T-helper 2 cell treated with Interferon-gamma antibody and Interleukin-4, amounts not matched to agents 5 μg/mL and 100 μg/mL, for 36 hours (primary cell): ENCODE results near the gene TRRAP.

Source experiments
- DNase-seq: peaks from one replicate; pipeline ENCODE4 v3.0.0; 2021; ENCODE audit warnings: low spot score
- H3K27ac Mint-ChIP-seq: one replicate; pipeline ENCODE4 v1.8.0; 2021; ENCODE audit warnings: mild to moderate bottlenecking, mixed read lengths
- H3K27me3 Mint-ChIP-seq: one replicate; pipeline ENCODE4 v1.8.0; 2021; ENCODE audit warnings: low read depth, mixed read lengths
- H3K36me3 Mint-ChIP-seq: one replicate; pipeline ENCODE4 v1.8.0; 2021; ENCODE audit warnings: low read depth, mixed read lengths
- H3K4me1 Mint-ChIP-seq: one replicate; pipeline ENCODE4 v1.8.0; 2021; ENCODE audit warnings: low read depth, mixed read lengths
- H3K4me3 Mint-ChIP-seq: one replicate; pipeline ENCODE4 v1.8.0; 2022; ENCODE audit warnings: mild to moderate bottlenecking, moderate library complexity, mixed read lengths
- H3K9me3 Mint-ChIP-seq: one replicate; pipeline ENCODE4 v1.8.0; 2021; ENCODE audit warnings: mixed read lengths

The TRRAP gene

DNA sequence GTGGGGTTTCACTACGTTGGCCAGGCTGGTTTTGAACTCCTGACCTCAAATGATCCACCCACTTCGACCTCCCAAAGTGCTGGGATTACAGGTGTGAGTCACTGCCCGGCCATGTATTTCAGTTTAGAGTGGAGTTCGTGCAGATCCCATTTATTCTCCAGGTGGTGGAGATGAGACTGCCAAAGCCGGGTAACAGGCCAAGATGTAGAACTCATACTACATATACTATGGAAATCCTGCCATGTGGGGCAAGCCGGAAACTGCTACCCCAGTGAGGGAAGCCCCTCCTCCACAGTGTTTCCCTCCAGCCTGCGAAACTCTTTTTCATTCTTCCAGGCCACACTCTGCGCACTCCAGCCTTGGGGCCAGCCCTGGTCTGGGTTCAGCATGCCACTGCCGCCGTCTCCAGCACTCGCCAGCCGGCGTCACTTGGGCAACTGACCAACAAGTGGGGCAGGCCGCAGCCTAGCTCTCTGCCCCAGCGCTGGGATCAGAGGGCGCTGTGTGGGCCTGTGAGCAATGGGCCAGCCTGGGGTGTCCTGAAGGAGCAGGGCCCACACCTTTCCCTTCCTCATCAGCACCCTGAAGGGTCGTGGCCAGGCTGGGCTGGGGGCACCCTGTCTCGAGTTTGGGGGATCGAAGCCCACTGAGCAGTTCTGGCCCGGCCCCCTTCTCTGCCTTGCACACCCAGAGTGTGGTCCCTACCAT is 122.0 kb downstream of the TRRAP start:
- H3K27me3 Mint-ChIP-seq = no peaks in the 10 kb centered on the region
- no peak overlapping the region for H3K27ac Mint-ChIP-seq
- H3K4me1 Mint-ChIP-seq = peaks cover 4% of the 10 kb centered on the region
- no peak for DNase-seq
- no peaks in the 10 kb centered on the region for H3K9me3 Mint-ChIP-seq
- no peak overlapping the region for H3K4me3 Mint-ChIP-seq
- peaks cover 52% of the 10 kb centered on the region for H3K36me3 Mint-ChIP-seq

DNA sequence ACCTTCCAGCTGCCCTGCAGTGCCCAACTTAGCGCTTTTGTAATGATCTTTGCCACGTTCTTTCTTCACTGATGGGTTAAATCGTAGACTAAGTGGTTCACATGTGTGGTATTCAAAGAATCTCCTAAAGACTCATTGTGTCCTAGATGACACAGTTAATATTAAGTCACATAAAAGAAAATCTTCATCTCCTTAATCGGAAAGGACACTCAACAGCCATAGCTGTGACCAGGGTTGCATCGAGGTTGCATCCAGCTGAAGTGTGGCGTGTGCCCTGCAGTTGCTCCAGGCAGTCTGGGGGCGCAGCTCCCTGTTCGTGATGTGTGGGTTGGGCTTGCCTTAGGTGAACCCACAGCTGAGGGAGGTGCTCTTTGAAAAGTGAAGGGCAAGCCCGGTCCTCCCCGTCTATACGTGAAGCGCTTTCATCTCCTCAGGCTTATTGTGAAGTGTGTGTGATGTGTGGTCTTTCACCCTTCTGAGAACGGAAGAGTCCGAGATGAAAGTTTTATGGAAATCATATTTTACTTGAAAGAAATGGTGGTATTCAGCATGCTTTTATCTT is 122.7 kb downstream of the TRRAP start:
- Mint-ChIP-seq H3K4me1 (peaks cover 3% of the 10 kb centered on the region), H3K9me3 (no peaks in the 10 kb centered on the region), H3K4me3 (no peak overlapping the region), H3K27me3 (no peaks in the 10 kb centered on the region), H3K27ac (no peak overlapping the region), H3K36me3 (peaks cover 49% of the 10 kb centered on the region)
- DNase-seq = no peak

DNA sequence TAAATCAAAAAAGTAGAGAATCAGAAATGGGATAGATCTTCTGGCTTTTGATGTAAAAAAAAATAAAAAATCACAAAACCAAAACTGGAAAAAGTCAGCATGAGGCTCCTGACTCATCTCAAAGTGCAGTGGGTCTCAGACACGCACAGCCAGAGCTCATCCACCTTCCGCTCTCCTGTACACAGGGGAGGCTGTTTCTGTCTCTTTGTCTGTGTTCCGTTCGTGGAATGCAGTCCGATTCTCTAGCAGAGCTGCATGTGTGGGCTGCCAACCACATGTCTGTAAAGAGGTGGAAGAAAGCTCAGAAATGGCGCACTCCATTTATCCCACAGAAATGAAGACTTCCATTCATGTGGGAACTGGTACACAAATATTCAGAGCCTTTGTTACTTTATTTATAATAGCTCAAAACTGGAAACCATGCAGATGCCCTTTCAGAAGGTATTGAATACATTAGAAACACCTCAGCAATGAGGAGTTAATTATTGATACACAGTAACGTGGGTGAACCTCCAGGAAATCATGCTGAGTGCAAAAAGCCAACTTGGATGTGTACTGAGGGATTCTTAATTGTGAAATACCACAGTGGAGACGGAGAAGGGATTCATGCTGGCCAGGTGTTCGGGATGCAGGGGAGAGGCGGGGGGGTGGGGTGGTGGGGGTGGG is 123.3 kb downstream of the TRRAP start:
- Mint-ChIP-seq H3K27ac (no peak overlapping the region), H3K36me3 (peaks cover 49% of the 10 kb centered on the region), H3K9me3 (no peaks in the 10 kb centered on the region), H3K4me1 (no peaks in the 10 kb centered on the region), H3K27me3 (no peaks in the 10 kb centered on the region), H3K4me3 (no peak overlapping the region)
- DNase-seq = no peak

DNA sequence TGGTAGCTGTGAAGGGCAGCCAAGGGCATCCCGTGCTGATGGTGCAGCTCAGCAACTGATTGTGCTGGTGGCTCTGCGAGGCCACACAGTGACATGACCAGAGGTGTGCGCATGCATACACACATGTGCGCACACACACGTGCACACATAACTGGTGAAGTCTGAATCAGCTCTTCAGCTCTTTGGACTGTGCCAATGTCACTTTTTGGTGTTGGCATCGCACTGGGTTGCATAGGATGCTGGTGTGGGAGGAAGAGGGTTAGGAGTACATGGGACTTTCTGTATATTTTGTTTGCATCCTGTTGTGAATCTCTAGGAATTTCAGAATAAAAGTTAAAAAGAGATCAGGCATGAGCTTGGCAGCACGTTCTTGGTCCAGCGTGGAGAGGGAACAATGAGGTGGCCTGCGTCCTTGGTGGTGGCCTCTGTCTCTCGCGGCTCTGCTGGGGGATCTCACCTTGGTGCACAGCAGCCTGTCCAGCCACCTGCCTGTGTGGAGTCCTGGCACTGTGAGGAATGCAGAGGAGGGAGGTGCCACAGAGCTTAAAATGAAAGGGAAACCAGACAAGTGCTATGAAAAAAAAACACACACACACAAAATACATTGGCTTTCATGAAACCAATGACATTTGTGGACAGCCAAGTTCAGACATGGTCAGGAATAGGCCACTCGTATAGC is 124.0 kb downstream of the TRRAP start:
- Mint-ChIP-seq H3K4me3 (no peak overlapping the region), H3K4me1 (no peaks in the 10 kb centered on the region), H3K36me3 (peaks cover 52% of the 10 kb centered on the region), H3K9me3 (no peaks in the 10 kb centered on the region), H3K27me3 (no peaks in the 10 kb centered on the region), H3K27ac (no peak overlapping the region)
- DNase-seq = no peak

DNA sequence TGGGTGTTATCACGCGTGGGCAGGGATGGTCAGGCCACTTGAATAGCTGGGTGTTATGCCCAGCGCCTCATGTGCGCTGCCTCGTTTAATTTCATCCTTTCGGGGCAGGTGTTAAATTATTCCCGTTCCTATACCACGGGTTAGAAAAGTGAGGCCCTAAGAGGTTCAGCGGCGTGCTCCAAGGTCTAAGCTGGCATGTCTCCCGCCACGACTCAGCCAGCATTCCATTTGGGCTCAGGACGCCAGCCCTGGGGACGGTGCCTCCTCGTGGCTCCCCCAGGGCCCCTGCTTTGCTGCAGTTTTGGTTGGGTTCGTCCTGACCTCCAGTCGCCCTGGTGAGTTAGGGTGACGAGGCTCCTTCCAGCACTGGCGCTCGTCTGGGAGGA is 124.5 kb downstream of the TRRAP start:
- no peaks in the 10 kb centered on the region for H3K4me1 Mint-ChIP-seq
- no peaks in the 10 kb centered on the region for H3K9me3 Mint-ChIP-seq
- H3K27ac Mint-ChIP-seq = no peak overlapping the region
- no peak for DNase-seq
- H3K4me3 Mint-ChIP-seq = no peak overlapping the region
- no peaks in the 10 kb centered on the region for H3K27me3 Mint-ChIP-seq
- peaks cover 50% of the 10 kb centered on the region for H3K36me3 Mint-ChIP-seq

DNA sequence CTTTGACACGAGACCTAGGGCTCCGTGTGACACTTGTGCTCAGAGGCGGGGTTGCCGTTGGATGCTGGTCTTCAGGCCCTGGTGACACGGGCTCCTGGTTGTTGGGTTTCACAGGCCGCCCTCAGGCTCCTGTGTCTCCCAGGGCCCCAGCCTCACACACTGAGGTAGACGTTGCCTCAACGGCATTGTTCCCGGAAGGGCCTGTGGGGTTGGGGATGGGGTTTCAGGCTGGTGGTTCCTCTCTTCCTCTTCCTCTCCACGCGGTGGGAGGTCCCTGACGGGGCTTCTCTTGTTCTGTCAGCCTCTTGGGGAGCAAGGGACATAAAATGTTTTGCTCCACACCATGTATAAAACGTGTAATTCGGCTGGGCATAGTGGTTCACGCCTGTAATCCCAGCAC is 125.1 kb downstream of the TRRAP start:
- DNase-seq = no peak
- no peak overlapping the region for H3K27ac Mint-ChIP-seq
- no peak overlapping the region for H3K4me3 Mint-ChIP-seq
- H3K27me3 Mint-ChIP-seq = no peaks in the 10 kb centered on the region
- H3K4me1 Mint-ChIP-seq = no peaks in the 10 kb centered on the region
- peaks cover 48% of the 10 kb centered on the region for H3K36me3 Mint-ChIP-seq
- H3K9me3 Mint-ChIP-seq = no peaks in the 10 kb centered on the region

DNA sequence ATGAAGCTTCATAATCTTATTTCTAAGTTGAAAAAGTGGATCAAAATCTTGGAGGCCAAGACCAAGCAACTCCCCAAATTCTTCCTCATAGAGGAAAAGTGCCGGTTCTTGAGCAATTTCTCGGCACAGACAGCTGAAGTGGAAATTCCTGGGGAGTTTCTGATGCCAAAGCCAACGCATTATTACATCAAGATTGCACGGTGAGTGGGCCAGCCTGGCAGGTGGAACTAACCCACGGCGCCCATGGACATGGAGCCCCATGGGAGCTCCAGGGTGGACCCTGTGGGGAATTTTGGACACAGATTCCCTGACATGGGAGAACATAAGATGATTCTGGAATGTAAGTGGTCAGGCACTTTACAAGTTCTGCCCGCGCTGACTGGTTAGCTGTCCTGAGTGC is 125.9 kb downstream of the TRRAP start:
- Mint-ChIP-seq H3K4me1 (no peaks in the 10 kb centered on the region), H3K36me3 (peaks cover 48% of the 10 kb centered on the region), H3K4me3 (no peak overlapping the region), H3K9me3 (no peaks in the 10 kb centered on the region), H3K27ac (no peak overlapping the region), H3K27me3 (no peaks in the 10 kb centered on the region)
- no peak for DNase-seq

DNA sequence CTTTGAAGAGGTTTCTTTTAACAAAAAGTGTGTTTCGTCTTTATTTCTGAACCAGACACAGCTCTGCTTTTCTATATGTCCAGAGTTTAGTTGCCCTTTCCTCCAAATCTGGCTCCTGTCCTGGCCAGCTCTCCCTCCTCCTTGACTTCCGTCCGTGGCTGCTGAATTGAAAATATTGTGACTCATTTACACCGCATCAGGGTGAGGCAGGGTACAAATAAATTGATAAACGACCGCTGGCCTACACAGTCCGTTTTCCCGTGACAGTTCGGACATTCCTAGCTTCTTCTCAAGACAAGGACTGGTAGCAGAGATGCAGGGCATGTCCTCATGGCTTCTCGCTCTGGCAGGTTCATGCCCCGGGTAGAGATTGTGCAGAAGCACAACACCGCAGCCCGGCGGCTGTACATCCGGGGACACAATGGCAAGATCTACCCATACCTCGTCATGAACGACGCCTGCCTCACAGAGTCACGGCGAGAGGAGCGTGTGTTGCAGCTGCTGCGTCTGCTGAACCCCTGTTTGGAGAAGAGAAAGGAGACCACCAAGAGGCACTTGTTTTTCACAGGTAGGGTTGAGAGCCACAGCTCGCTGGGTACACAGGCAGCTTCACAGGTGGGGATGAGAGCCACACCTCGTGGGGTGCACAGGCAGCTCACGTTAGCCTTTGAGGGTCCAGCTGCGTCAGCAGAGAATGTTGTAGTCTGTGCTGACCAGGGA is 126.6 kb downstream of the TRRAP start:
- no peaks in the 10 kb centered on the region for H3K4me1 Mint-ChIP-seq
- H3K4me3 Mint-ChIP-seq = no peak overlapping the region
- peaks cover 47% of the 10 kb centered on the region for H3K36me3 Mint-ChIP-seq
- no peak for DNase-seq
- no peak overlapping the region for H3K27ac Mint-ChIP-seq
- no peaks in the 10 kb centered on the region for H3K9me3 Mint-ChIP-seq
- H3K27me3 Mint-ChIP-seq = no peaks in the 10 kb centered on the region

DNA sequence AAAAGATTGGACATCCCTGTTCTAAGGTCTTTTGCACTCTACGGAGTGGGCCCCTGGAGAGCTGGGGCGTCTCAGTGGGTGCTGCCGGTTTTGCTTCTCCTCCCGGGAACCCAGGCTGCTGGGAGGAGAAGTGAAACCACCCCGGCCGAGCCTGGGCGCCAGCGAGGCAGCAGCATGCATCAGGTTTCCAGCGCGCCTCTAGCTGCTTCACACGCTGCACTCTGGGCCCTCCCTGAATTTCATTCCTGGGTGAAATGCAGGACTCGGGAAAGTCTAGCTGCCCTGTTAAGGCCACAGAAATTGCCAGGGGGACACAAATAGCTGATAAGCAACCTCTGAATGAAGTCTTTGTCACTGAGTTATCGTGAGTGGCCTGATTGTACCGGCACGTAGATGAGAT is 127.4 kb downstream of the TRRAP start:
- no peak for DNase-seq
- H3K27me3 Mint-ChIP-seq = no peaks in the 10 kb centered on the region
- no peak overlapping the region for H3K4me3 Mint-ChIP-seq
- no peak overlapping the region for H3K27ac Mint-ChIP-seq
- H3K9me3 Mint-ChIP-seq = no peaks in the 10 kb centered on the region
- H3K36me3 Mint-ChIP-seq = peaks cover 53% of the 10 kb centered on the region
- H3K4me1 Mint-ChIP-seq = no peaks in the 10 kb centered on the region

DNA sequence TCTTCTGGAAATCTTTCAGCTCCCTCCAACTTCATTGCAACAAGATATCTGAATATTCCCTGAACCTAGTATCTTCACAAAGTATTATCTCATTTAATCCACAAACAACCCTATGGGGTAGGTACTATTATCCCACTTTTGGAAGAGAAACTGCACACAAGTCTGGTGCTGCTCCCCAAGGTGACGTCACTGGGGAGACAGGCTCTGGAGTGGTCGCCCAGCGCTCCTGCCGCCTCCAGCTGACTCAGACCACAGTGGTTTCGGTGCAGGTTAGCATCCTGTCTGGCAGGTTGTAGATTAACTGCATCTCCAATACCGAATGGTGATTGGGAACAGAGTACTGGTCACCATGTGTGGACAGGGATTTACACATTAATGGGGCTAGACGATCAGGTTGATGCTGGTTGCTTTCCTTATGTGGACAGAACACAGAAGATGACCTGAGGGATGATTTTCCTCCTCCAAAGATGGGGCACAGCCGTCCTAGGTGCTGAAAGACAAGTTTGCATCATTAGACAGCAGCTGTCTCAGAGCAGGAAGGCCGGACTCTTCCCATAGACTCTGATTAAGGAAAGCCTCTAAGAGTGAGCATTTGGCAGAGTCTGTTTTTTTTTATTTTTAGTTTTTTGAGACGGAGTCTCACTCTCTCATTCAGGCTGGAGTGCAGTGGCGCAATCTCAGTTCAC is 128.6 kb downstream of the TRRAP start:
- Mint-ChIP-seq H3K4me3 (no peak overlapping the region), H3K4me1 (no peaks in the 10 kb centered on the region), H3K27me3 (no peaks in the 10 kb centered on the region), H3K9me3 (no peaks in the 10 kb centered on the region), H3K36me3 (peaks cover 52% of the 10 kb centered on the region), H3K27ac (no peak overlapping the region)
- no peak for DNase-seq

DNA sequence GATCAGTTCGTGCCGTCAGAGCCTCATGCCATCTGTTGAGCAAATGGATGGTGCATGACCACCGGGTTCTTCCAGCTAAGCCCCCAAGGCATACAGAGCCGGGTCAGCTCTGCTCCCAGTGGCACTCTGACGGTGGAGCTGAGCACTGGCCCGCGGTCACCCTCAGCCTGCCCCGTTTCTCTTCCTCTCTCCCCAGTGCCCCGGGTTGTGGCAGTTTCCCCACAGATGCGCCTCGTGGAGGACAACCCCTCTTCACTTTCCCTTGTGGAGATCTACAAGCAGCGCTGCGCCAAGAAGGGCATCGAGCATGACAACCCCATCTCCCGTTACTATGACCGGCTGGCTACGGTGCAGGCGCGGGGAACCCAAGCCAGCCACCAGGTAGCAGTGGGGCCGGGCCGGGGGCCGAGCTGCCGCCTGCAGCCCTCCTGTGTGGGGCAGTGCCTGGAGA is 129.9 kb downstream of the TRRAP start:
- Mint-ChIP-seq H3K27me3 (no peaks in the 10 kb centered on the region), H3K4me1 (no peaks in the 10 kb centered on the region), H3K4me3 (no peak overlapping the region), H3K36me3 (peaks cover 50% of the 10 kb centered on the region), H3K9me3 (no peaks in the 10 kb centered on the region), H3K27ac (no peak overlapping the region)
- no peak for DNase-seq

DNA sequence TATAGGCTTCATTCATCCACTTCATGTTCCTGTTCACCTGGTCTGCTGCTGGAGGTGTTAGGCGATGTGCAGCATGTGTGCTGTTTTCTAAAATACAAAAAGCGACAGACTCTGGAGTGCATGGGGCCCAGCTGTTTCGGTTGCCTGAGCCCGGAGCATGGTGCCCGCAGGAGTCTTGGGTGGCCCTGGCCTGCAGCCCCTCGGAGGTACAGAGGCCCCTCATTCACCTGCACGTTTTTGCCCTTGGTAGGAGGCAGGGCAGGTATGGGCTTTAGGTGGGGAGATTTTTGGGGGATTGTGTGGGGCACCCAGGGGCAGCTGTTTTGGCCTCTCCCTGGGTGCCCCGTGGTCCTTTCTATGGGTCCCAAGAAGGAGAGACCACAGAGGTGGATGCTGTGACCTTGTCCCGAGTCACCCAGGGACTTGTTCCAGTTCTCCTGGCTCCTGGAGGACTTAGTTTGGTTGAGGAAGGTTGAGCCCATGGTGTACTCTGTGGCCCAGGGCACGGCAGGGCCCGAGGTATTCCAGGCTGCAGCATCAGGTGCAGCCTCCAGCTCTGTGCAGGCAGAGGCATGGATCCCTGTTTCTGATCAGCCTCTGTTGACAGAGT is 130.7 kb downstream of the TRRAP start:
- no peaks in the 10 kb centered on the region for H3K9me3 Mint-ChIP-seq
- H3K27ac Mint-ChIP-seq = no peak overlapping the region
- peaks cover 50% of the 10 kb centered on the region for H3K36me3 Mint-ChIP-seq
- no peak overlapping the region for H3K4me3 Mint-ChIP-seq
- no peaks in the 10 kb centered on the region for H3K27me3 Mint-ChIP-seq
- no peaks in the 10 kb centered on the region for H3K4me1 Mint-ChIP-seq
- DNase-seq = no peak

DNA sequence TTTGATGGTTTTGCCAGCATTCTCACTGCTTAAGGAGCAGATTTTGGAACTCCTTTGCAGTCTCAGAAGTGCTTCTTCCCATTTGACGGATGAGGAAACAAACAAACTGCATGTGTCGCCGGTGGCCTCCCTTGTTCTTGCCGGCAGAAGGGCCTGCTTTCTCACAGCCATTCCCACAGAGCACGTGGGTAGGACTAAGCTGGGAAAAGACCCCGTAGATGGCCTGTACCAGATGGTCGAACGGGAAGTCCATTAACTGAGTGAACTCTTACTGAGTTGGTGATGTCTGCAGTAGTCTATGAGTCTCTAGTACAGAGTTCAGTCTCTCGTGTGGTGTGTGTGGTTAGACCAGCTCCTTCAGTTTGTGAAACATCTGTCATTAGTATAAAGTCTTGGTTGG is 131.9 kb downstream of the TRRAP start:
- Mint-ChIP-seq H3K27me3 (no peaks in the 10 kb centered on the region), H3K27ac (no peak overlapping the region), H3K4me3 (no peak overlapping the region), H3K4me1 (no peaks in the 10 kb centered on the region), H3K9me3 (no peaks in the 10 kb centered on the region), H3K36me3 (peaks cover 54% of the 10 kb centered on the region)
- DNase-seq = no peak
